HepG2 (cell line): ENCODE data around the gene KCTD21. TPM values are rescaled to one million over a fixed set of nuclear protein-coding genes. Genes with fewer than 3 reads are reported as not detected.
A peak's percentile ranks its signal among the peaks of the same experiment; 100 is the strongest.

Experiments
- ATAC-seq: fragments of 200-7000 bp; cut with Tn5 transposase; 3 replicates; pipeline ENCODE4 v1.9.1; 2020; ENCODE audit warnings: mild to moderate bottlenecking, moderate library complexity
- BruUV-seq: library from RNA; stranded (reverse); fragments of 400-500 nt; replicated peaks from 2 replicates; lab custom pipeline; 2021; lab: Mats Ljungman, UMichigan
- CTCF ChIA-PET: fragments of 300-600 bp; formaldehyde crosslinking; extraction: SDS; loops from one replicate; lab custom pipeline; 2021; ENCODE audit warnings: low total read pairs, inconsistent platforms, low intra/inter-chr PET ratio; lab: Yijun Ruan, JAX
- POLR2A ChIA-PET: fragments of 350-600 bp; sonication (Branson Sonifier 250); formaldehyde crosslinking; loops from one replicate; lab custom pipeline; 2020; ENCODE audit warnings: antibody characterized with exemption, inconsistent platforms; lab: Yijun Ruan, JAX
- DNase-seq: peaks from one replicate; pipeline ENCODE4 v3.0.0-alpha.2; 2015; ENCODE audit warnings: low spot score
- FAIRE-seq: peaks from 3 replicates; lab custom pipeline; 2011; peaks lifted over from hg19 to GRCh38; lab: Jason Lieb, UNC
- H2AFZ ChIP-seq: one replicate; pipeline ENCODE4 v1.6.1; 2011; ENCODE audit warnings: low read length, inconsistent platforms
- H3K27ac ChIP-seq: fragments of 300-600 bp; 3 replicates; pipeline ENCODE4 v1.8.0; 2011; ENCODE audit warnings: mixed run types, mild to moderate bottlenecking, mixed read lengths, low read length, inconsistent platforms; ENCODE audit not compliant: insufficient read depth; ENCODE audit errors: extremely low read length
- H3K27me3 ChIP-seq, 2 experiments: fragments of 200-600 bp in 1 of 2; 2 replicates in 1 of 2; 3 replicates in 1 of 2; pipeline versions ENCODE4 v1.6.0 to v1.8.0; 2011; ENCODE audit warnings: low read length in 2 of 2, mild to moderate bottlenecking in 2 of 2, moderate library complexity in 2 of 2, inconsistent platforms in 1 of 2; ENCODE audit not compliant: insufficient read depth in 2 of 2, control insufficient read depth in 1 of 2
- H3K36me3 ChIP-seq, 2 experiments: fragments of 200-600 bp in 1 of 2; replicated peaks in 1 of 2; 2 replicates in 1 of 2; 3 replicates in 1 of 2; pipeline versions ENCODE4 v1.5.1 to v1.8.0; 2011; ENCODE audit warnings: low read length in 2 of 2, inconsistent platforms in 1 of 2; ENCODE audit not compliant: insufficient read depth in 2 of 2, control insufficient read depth in 1 of 2
- H3K4me1 ChIP-seq: 2 replicates; pipeline ENCODE4 v1.5.1; 2012; ENCODE audit warnings: low read length, inconsistent platforms; ENCODE audit not compliant: insufficient read depth
- H3K4me2 ChIP-seq: 2 replicates; pipeline ENCODE4 v1.6.0; 2011; ENCODE audit warnings: low read depth, low read length, inconsistent platforms
- H3K4me3 ChIP-seq, 3 experiments: fragments of 200-600 bp in 1 of 3; sonication (generic), shearing (Covaris generic) in 1 of 3; replicated peaks in 1 of 3; 2 replicates each; pipeline ENCODE4 v1.5.1; 2011 to 2016; ENCODE audit warnings: low read length in 3 of 3, inconsistent platforms in 2 of 3, low read depth in 2 of 3, mild to moderate bottlenecking in 2 of 3, control low read depth in 1 of 3, mixed read lengths in 1 of 3; ENCODE audit not compliant: insufficient read depth in 1 of 3
- H3K79me2 ChIP-seq: one replicate; pipeline ENCODE4 v1.6.1; 2011; ENCODE audit warnings: low read length, inconsistent platforms; ENCODE audit not compliant: insufficient read depth
- H3K9ac ChIP-seq: 2 replicates; pipeline ENCODE4 v1.6.0; 2011; ENCODE audit warnings: mild to moderate bottlenecking, low read depth, low read length, inconsistent platforms; ENCODE audit not compliant: insufficient read depth
- H3K9me3 ChIP-seq: 2 replicates; pipeline ENCODE4 v1.5.1; 2012; ENCODE audit warnings: mild to moderate bottlenecking, low read length
- H4K20me1 ChIP-seq: 2 replicates; pipeline ENCODE4 v1.6.0; 2011; ENCODE audit warnings: inconsistent platforms, mild to moderate bottlenecking, low read length, moderate library complexity; ENCODE audit not compliant: insufficient read depth
- HIVEP1 ChIP-seq: sonication (generic); formaldehyde crosslinking; IDR thresholded peaks from 2 replicates; pipeline ENCODE4 v1.4.0; 2020; ENCODE audit warnings: mild to moderate bottlenecking, missing genetic modification reagents
- POLR2A ChIP-seq, 2 experiments: IDR thresholded peaks; 2 replicates each; pipeline ENCODE4 v1.6.1; 2011; ENCODE audit warnings: low read depth in 2 of 2, low read length in 2 of 2, mild to moderate bottlenecking in 1 of 2, moderate library complexity in 1 of 2; ENCODE audit not compliant: insufficient read depth in 1 of 2
- SNAI1 ChIP-seq: sonication (generic); formaldehyde crosslinking; IDR thresholded peaks from 2 replicates; pipeline ENCODE4 v1.5.0; 2020; ENCODE audit warnings: mild to moderate bottlenecking, missing genetic modification reagents, borderline replicate concordance
- TMF1 ChIP-seq: sonication (generic); formaldehyde crosslinking; IDR thresholded peaks from 2 replicates; pipeline ENCODE4 v1.8.1; 2022; ENCODE audit warnings: low read depth, missing genetic modification reagents
- ZNF720 ChIP-seq: sonication (generic); formaldehyde crosslinking; IDR thresholded peaks from 2 replicates; pipeline ENCODE4 v1.4.0; 2020; ENCODE audit warnings: missing genetic modification reagents
- ZNF768 ChIP-seq: sonication (generic); formaldehyde crosslinking; IDR thresholded peaks from 2 replicates; pipeline ENCODE4 v1.4.0; 2020; ENCODE audit warnings: missing genetic modification reagents
- ZNF781 ChIP-seq: sonication (generic); formaldehyde crosslinking; IDR thresholded peaks from 2 replicates; pipeline ENCODE4 v1.5.1; 2020; ENCODE audit warnings: borderline replicate concordance, mild to moderate bottlenecking, missing genetic modification reagents; ENCODE audit errors: not compliant biosample characterization
- WGBS: methylation state at CpG from one replicate; pipeline ENCODE4 v1.1.6; 2017; ENCODE audit warnings: low lambda C conversion rate; 5-methylcytosine and 5-hydroxymethylcytosine counted together
- in situ Hi-C: cut with HindIII; loops from 2 replicates; pipeline ENCODE4 v1.10.0; 2017; ENCODE audit warnings: low pct_unique_long_range_greater_than_20kb; ENCODE audit not compliant: extremely low pct_ligation_motif_present
- intact Hi-C: fragments of 100-400 bp; cut with micrococcal nuclease; formaldehyde crosslinking; loops from one replicate; pipeline ENCODE4 v1.10.0; 2022; ENCODE audit not compliant: unreplicated experiment
- polyA plus RNA-seq, 8 experiments: library from polyadenylated mRNA; depleted of rRNA in 3 of 8; stranded (reverse) in 7 of 8; unstranded in 1 of 8; fragments of >200 nt; fragmentation: Illumina TruSeq in 4 of 8; extraction: Trizol in 4 of 8; gene quantifications; 2 replicates each; pipeline versions ENCODE4 v1.2.1 to v1.2.3, GENCODE V29; 2011 to 2016; ENCODE audit warnings: low read depth in 4 of 8, missing spikeins in 1 of 8, mixed read lengths in 1 of 8; ENCODE audit not compliant: insufficient read depth in 1 of 8
- total RNA-seq, 5 experiments: library from RNA; depleted of rRNA; stranded (reverse); fragments of >200 nt; fragmentation: Illumina TruSeq; extraction: Trizol; gene quantifications; 2 replicates each; pipeline ENCODE4 v1.2.3, GENCODE V29; 2016; ENCODE audit warnings: low read depth in 1 of 5
- TF ChIP-seq, protein P1 (sequence below): sonication (generic); formaldehyde crosslinking; IDR thresholded peaks from 2 replicates; pipeline ENCODE4 v1.5.1; 2020; ENCODE audit warnings: mild to moderate bottlenecking, missing genetic modification reagents
- TF ChIP-seq, protein P2 (sequence below): sonication (generic); formaldehyde crosslinking; IDR thresholded peaks from 2 replicates; pipeline ENCODE4 v1.4.0; 2020; ENCODE audit warnings: missing genetic modification reagents
- TF ChIP-seq, protein P3 (sequence below): sonication (generic); formaldehyde crosslinking; IDR thresholded peaks from 2 replicates; pipeline ENCODE4 v1.4.0; 2020; ENCODE audit warnings: missing genetic modification reagents

Gene KCTD21
- total and polyA plus RNA-seq, 2 of the 13 experiments (the other 11 are each of a cell fraction or from before 2014, with no cell fraction given), result 3.1 to 13.5 TPM

DNA sequence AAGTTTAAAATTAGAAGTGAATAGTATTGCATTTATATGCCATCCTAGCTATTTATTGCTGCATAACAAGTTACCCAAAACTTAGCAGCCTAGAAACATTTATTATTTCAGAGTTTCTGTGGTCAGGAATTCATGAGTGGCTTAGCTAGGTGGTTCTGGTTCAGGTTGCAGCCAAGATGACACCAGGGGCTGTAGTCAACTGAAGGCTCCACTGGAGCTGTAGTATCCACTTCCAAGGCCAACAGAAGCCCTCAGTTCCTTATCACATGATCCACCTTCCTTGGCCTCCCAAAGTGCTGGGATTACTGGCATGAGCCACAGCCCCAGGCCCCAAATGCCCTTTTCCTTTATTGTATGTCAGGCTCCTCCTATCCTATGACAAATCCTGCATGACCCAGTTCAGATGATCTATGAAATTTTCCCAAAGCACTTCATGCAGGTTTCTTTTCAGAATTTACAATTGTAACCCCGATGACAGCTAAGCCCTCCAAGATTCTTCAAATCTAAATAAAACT, 42.9 kb downstream of the KCTD21 start:
- H3K9me3 ChIP-seq, result no peaks in the 10 kb centered on the region
- no peaks in the 10 kb centered on the region for H4K20me1 ChIP-seq
- peaks cover 7% of the 10 kb centered on the region for H3K79me2 ChIP-seq
- H3K9ac ChIP-seq, result no peak overlapping the region
- H3K4me3 ChIP-seq, result no peak overlapping the region
- no peak for ATAC-seq
- no peak overlapping the region for H3K27ac ChIP-seq
- WGBS, result 87% methylated on average over 1 of the region's 1 CpG
- no peak for FAIRE-seq
- DNase-seq, result no peak
- ChIA-PET POLR2A (interaction anchor here (1.5 kb wide), 1 partner anchor 11 kb away, joined by 6 read pairs; no protein-coding TSS in a partner anchor), CTCF (no interaction called here)
- BruUV-seq, result no TSS peak
- no peak overlapping the region for H3K4me2 ChIP-seq
- H2AFZ ChIP-seq, result no peak overlapping the region
- in situ Hi-C loops, result no loop called here
- intact Hi-C loops, result no loop called here
- peaks cover 38% of the 10 kb centered on the region for H3K4me1 ChIP-seq
- no peaks in the 10 kb centered on the region for H3K27me3 ChIP-seq
- H3K36me3 ChIP-seq, result peaks cover 0 to 10% of the 10 kb centered on the region in 2 experiments; a peak in 2 of 5 replicates
- TF ChIP-seq TMF1, result no peak
- TF ChIP-seq, all 625 proteins: peak for 0

DNA sequence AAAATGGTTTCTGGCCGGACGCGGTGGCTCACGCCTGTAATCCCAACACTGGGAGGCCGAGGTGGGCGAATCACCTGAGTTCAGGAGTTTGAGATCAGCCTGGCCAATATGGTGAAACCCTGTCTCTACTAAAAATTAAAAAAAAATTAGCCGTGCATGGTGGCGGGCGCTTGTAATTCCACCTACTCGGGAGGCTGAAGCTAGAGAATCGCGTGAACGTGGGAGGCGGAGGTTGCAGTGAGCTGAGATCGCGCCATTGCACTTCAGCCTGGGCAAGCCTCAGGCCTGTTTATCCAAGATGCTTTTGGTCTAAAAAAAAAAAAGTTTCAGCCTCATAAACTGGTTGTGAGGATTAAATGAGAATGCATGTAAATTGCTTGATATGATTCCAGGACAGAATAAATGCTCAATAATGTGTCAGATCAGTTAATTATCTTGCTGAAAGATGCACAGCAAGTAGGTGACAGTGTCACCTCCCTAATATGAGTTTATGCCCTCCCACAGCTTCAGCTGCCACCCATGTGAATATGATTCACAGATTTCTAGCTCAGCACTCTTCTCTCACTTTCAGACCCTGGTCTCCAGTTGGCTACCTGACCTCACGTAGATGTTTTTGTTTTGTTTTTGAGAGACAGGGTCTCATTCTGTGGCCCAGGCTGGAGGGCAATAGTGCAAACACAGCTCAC, 47.9 kb downstream of the KCTD21 start:
- DNase-seq (no peak), FAIRE-seq (no peak), ATAC-seq (no peak)
- peak overlapping the region; percentile 72 to 84 (median 75) for H3K4me3 ChIP-seq
- H3K4me2 ChIP-seq, result peak overlapping the region; percentile 99
- H4K20me1 ChIP-seq, result no peaks in the 10 kb centered on the region
- H3K4me1 ChIP-seq, result peaks cover 54% of the 10 kb centered on the region
- CTCF ChIA-PET, result no interaction called here
- peak overlapping the region; percentile 81 for H3K27ac ChIP-seq
- H3K36me3 ChIP-seq, result peaks cover 0 to 22% of the 10 kb centered on the region in 2 experiments; a peak in 2 of 5 replicates
- H3K9me3 ChIP-seq, result no peaks in the 10 kb centered on the region
- no peaks in the 10 kb centered on the region; a peak in 1 of 5 replicates for H3K27me3 ChIP-seq
- WGBS, result 35% methylated on average over 17 of the region's 17 CpGs
- H2AFZ ChIP-seq, result no peak overlapping the region
- peak overlapping the region; percentile 92 for H3K9ac ChIP-seq
- in situ Hi-C loops, result loop anchor here (5.0 kb wide), 1 partner anchor 47 kb away; the partner anchor contains the start of genes KCTD21 and USP35
- H3K79me2 ChIP-seq, result peaks cover 38% of the 10 kb centered on the region
- no TSS peak for BruUV-seq
- POLR2A ChIA-PET, result interaction anchor here (0.8 to 4.6 kb wide), 14 partner anchors 9 to 260 kb away, joined by 3 to 37 read pairs (median 7); partner anchors contain the start of genes KCTD21, NDUFC2 and USP35
- intact Hi-C loops, result no loop called here
- TF ChIP-seq, protein P1, sequence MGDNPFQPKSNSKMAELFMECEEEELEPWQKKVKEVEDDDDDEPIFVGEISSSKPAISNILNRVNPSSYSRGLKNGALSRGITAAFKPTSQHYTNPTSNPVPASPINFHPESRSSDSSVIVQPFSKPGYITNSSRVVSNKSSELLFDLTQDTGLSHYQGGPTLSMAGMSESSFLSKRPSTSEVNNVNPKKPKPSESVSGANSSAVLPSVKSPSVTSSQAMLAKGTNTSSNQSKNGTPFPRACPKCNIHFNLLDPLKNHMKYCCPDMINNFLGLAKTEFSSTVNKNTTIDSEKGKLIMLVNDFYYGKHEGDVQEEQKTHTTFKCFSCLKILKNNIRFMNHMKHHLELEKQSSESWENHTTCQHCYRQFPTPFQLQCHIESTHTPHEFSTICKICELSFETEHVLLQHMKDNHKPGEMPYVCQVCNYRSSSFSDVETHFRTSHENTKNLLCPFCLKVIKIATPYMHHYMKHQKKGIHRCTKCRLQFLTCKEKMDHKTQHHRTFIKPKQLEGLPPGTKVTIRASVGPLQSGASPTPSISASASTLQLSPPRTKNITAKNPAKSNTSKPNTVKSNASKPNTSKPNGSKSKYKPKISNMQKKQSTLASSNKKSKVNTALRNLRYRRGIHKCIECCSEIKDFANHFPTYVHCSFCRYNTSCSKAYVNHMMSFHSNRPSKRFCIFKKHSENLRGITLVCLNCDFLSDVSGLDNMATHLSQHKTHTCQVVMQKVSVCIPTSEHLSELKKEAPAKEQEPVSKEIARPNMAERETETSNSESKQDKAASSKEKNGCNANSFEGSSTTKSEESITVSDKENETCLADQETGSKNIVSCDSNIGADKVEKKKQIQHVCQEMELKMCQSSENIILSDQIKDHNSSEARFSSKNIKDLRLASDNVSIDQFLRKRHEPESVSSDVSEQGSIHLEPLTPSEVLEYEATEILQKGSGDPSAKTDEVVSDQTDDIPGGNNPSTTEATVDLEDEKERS (CRISPR knock-in tag), result 0 out of 2 replicates have a peak, but pooled peaks have one; percentile 29
- peak; percentile 77 for TF ChIP-seq ZNF768 (CRISPR knock-in tag)
- TF ChIP-seq POLR2A (IDR thresholded peaks at IDR 0.05; ENCODE audit: insufficient read depth in 1 of 2, low read depth in 2 of 2, low read length in 2 of 2), result no peak
- TF ChIP-seq, protein P2, sequence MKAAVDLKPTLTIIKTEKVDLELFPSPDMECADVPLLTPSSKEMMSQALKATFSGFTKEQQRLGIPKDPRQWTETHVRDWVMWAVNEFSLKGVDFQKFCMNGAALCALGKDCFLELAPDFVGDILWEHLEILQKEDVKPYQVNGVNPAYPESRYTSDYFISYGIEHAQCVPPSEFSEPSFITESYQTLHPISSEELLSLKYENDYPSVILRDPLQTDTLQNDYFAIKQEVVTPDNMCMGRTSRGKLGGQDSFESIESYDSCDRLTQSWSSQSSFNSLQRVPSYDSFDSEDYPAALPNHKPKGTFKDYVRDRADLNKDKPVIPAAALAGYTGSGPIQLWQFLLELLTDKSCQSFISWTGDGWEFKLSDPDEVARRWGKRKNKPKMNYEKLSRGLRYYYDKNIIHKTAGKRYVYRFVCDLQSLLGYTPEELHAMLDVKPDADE (CRISPR knock-in tag), result no peak
- no peak for TF ChIP-seq ZNF720 (CRISPR knock-in tag)
- TF ChIP-seq SNAI1 (CRISPR knock-in tag), result no peak
- no peak for TF ChIP-seq HIVEP1 (CRISPR knock-in tag)
- TF ChIP-seq, protein P3, sequence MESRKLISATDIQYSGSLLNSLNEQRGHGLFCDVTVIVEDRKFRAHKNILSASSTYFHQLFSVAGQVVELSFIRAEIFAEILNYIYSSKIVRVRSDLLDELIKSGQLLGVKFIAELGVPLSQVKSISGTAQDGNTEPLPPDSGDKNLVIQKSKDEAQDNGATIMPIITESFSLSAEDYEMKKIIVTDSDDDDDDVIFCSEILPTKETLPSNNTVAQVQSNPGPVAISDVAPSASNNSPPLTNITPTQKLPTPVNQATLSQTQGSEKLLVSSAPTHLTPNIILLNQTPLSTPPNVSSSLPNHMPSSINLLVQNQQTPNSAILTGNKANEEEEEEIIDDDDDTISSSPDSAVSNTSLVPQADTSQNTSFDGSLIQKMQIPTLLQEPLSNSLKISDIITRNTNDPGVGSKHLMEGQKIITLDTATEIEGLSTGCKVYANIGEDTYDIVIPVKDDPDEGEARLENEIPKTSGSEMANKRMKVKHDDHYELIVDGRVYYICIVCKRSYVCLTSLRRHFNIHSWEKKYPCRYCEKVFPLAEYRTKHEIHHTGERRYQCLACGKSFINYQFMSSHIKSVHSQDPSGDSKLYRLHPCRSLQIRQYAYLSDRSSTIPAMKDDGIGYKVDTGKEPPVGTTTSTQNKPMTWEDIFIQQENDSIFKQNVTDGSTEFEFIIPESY, result peak; percentile 82; the same call in 1 of the 2 replicates
- TF ChIP-seq ZNF781 (CRISPR knock-in tag), result no peak
